HEK293T (cell line): ENCODE results near the gene MARK4.

ENCODE experiments used
- BHLHE40 ChIP-seq: fragments of 450-650 bp; IDR thresholded peaks from 2 replicates; pipeline ENCODE4 v1.6.1; 2016; ENCODE audit warnings: mild to moderate bottlenecking, moderate library complexity, borderline replicate concordance
- FOXK2 ChIP-seq: fragments of 450-650 bp; IDR thresholded peaks from 2 replicates; pipeline ENCODE4 v1.6.1; 2016; ENCODE audit warnings: mild to moderate bottlenecking
- SUZ12 ChIP-seq: fragments of 450-650 bp; IDR thresholded peaks from 2 replicates; pipeline ENCODE4 v1.6.1; 2016; ENCODE audit warnings: mild to moderate bottlenecking

DNA sequence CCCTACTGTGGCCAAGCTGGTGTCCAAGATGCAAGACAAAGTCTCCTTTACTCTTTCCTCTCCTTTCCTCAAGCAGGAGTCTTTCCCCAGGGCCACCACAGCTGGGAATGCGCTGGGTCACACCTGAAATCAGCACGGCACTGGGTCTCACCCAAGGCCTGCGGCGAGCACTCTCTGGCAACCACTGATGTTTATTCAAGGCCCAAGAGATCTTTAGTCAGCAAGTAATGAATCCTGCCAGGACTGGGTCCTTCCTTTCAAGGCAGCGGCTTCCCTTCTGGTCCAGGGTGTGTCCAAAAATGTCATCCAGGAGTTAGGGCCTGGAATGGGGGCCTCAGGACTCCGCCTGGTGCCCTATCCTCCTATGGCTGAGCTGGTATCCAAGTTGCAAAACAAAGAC lies 48.4 kb upstream of the MARK4 start:
- TF ChIP-seq FOXK2 (no peak), SUZ12 (no peak), BHLHE40 (no peak)
